Keratinocyte (primary cell): ENCODE results near the gene PCDHA3.

ENCODE experiments used
- EZH2 ChIP-seq: IDR thresholded peaks from one replicate; pipeline ENCODE4 v1.6.1; 2012; ENCODE audit warnings: inconsistent platforms, mild to moderate bottlenecking, low read length, moderate library complexity
- TF ChIP-seq, protein P1 (sequence below), 3 experiments: IDR thresholded peaks in 1 of 3; conservative IDR thresholded peaks in 1 of 3; optimal IDR thresholded peaks in 1 of 3; 2 replicates in 2 of 3; 3 replicates in 1 of 3; pipeline versions ENCODE3 to v1.5.1; 2011; ENCODE audit warnings: low read length in 3 of 3, mild to moderate bottlenecking in 3 of 3, moderate library complexity in 2 of 3, control low read depth in 1 of 3, inconsistent platforms in 1 of 3; ENCODE audit not compliant: insufficient read depth in 2 of 3; ENCODE audit errors: extremely low read depth in 1 of 3

DNA sequence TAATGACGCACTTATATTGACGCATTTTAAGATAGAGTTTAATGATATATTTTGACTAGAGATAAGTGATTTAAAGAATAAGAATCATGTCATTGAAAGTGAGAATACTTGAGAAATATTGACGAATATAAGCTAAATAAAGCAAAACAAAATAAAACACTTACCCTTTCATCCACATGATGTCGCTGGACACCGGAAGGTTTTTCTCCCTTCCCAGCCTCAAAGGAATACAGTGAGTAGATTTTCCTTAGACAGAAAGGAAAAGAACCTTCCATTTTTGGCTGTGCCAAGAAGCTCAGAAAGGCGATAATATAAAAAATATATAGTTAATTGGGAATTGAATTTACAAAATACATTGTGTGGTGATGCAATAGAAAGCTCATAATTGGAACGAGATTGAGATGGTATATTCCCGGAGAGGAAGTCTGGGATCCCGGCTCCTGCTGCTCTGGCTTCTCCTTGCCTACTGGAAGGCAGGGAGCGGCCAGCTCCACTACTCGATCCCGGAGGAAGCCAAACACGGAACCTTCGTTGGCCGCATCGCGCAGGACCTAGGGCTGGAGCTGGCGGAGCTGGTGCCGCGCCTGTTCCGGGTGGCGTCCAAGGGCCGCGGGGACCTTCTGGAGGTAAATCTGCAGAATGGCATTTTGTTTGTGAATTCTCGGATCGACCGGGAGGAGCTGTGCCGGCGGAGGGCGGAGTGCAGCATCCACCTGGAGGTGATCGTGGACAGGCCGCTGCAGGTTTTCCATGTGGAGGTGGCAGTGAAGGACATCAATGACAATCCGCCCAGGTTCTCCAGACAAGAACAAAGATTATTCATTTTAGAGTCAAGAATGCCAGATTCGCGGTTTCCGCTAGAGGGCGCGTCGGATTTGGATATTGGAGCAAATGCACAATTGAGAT is 20.8 kb downstream of the PCDHA3 start, which contains the start of gene PCDHA5:
- TF ChIP-seq, protein P1, sequence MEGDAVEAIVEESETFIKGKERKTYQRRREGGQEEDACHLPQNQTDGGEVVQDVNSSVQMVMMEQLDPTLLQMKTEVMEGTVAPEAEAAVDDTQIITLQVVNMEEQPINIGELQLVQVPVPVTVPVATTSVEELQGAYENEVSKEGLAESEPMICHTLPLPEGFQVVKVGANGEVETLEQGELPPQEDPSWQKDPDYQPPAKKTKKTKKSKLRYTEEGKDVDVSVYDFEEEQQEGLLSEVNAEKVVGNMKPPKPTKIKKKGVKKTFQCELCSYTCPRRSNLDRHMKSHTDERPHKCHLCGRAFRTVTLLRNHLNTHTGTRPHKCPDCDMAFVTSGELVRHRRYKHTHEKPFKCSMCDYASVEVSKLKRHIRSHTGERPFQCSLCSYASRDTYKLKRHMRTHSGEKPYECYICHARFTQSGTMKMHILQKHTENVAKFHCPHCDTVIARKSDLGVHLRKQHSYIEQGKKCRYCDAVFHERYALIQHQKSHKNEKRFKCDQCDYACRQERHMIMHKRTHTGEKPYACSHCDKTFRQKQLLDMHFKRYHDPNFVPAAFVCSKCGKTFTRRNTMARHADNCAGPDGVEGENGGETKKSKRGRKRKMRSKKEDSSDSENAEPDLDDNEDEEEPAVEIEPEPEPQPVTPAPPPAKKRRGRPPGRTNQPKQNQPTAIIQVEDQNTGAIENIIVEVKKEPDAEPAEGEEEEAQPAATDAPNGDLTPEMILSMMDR (optimal IDR thresholded peaks at IDR 0.05 in 1 of 3, IDR thresholded peaks at IDR 0.05 in 1 of 3, conservative IDR thresholded peaks at IDR 0.05 in 1 of 3; ENCODE audit: extremely low read depth in 1 of 3, insufficient read depth in 2 of 3, low read length in 3 of 3): peak; percentile 23 to 37 (median 34)
- TF ChIP-seq EZH2: no peak
